Stromal cell of bone marrow (primary cell): ENCODE data around the gene NKIRAS2.

Experiments used
- DNase-seq: peaks from one replicate; pipeline ENCODE4 v3.0.0-alpha.2; 2012; ENCODE audit warnings: low read depth

Gene NKIRAS2

DNA sequence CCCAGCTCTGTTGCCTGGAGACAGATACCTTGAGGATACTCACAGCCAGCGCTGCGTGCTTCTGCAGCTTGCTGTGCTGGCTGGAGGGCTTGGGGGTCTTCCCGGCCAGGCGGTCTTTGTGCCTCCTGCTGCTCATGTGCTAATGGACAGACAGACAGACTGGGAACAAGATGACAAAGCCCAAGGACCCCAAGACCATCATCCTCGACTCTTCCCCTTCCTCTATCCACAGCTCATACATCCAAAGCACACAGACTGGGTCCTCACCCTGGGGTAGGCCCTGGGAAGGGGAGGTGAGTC lies 7.7 kb downstream of the NKIRAS2 start:
- no peak for DNase-seq

DNA sequence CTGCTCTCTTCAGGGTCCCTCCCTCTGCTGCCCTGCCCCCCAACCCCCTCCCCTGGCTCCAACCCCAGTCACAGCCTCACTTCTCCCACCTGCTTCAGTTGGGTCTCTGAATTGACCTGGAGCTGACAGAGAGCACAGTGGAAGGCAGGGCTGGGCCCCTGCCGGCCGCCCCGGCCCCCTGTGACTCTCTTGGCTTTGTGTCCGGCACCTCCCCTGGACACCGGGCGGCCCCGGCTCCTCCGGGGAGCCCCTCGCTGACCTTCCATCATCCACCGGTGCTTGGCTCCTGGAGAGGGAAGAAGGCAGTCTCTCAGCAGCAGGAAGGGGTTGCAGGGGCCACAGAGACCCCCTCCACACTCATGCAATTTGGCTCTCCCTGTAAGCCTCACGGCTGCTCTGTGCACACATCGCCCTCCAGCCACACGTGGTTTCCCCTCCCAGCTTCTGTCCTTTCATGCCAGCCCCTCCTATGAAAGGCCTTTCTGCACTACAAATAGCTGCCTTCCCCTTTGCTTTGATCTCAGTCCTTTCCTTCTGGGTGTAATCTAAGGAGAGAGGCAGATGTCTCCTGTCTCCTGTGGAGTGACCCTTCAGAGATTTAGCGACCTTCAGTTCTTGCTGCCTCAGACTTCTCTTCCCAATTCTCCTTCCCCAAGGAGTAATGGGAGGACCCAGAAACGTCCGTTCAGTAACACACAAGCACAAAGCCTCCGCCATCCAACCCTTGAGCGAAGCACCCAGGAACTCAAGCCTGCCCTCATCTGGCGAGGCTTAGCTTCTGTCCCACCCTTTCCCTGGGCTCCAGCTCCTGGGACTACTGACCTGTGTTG lies 8.3 kb downstream of the NKIRAS2 start:
- DNase-seq: no peak

DNA sequence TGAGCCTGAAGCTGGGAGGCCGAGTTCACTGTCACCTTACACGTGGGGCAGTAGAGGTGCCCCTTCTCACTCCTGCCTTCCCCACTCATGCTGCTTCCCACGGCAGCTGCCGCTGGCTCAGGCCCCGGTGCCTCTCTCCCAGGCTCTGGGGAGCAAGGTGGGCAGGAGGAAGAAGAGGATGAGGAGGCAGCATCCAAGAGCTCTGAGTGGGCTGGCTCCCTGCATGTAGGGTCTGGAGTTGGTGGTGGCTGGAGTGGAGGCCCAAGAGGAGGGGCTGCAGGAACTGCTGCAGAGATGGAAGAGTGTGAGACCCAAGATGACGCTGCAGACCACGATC lies 8.9 kb downstream of the NKIRAS2 start:
- DNase-seq: no peak

DNA sequence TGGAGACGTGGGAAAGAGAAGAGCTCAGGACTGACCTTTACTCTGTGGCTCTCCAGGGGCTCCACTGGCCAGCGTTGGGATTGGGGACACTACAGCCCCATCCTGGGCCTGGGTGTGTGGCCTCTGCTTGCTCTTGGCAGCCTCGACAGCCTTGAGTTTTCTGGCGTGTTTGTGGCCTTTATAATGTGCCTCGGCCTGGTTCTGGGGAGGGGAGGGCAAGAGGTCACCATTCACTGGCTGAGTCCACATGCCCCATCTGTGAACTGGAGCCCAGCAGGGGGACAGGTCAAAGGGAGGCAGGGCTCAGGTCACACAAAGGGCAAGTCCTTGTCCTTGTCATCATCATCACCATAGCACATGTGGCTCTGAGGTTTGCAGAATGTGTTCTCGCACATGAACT lies 11.7 kb downstream of the NKIRAS2 start:
- no peak for DNase-seq

DNA sequence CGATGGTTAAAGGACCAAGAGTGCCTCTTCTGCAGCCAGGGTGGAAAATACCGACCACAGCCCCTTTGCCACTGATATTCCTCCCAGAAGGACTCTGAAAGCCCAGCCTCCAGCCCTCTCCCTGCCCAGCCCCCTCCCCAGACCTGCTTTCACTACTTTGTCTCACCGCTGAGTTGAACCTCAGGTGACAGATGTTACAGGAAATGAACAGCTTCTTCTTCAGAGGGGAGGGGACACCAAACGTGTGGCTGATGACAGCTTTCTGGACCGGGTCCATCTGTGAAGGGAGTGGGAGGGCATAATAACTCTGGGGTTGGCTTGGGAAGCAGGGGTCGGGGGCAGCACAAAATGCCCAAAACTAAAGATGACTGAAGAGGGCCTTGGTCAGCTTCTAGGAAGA lies 14.2 kb downstream of the NKIRAS2 start:
- DNase-seq: no peak

DNA sequence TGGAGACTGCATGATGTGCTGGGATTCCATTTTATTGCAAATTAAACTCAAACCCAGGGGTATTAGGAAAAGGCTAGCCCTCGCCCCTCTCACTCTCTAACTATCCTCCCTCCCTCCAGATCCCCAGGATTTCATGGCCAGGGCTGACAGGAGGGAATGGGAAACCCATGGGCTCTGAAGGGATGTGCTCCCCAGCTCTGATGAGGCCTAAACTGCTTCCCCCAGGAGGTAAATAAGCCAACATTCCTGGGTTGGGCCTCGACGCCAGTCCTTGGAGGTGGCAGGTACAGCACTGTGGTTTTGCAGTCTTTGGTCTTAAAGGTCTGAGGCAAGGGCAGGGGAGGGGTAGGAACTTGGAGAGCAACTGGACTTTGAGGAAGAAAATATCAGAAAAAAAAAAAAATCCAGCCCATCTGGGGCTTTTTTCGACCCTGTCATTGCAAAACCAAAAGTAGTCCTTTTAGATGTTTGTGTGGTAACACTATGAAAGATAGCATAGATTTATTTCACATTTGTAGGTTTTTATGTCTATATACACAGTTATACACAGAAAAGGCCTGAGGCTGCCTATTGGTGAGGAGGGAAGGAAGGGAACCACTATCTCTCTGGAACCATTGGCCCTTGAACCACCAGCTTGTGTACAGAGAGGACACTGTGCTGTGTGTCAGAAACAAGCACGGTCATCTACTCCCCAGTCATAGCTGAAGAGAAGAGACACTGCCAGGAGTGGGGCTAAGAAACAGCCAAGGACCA lies 18.5 kb downstream of the NKIRAS2 start:
- no peak for DNase-seq

DNA sequence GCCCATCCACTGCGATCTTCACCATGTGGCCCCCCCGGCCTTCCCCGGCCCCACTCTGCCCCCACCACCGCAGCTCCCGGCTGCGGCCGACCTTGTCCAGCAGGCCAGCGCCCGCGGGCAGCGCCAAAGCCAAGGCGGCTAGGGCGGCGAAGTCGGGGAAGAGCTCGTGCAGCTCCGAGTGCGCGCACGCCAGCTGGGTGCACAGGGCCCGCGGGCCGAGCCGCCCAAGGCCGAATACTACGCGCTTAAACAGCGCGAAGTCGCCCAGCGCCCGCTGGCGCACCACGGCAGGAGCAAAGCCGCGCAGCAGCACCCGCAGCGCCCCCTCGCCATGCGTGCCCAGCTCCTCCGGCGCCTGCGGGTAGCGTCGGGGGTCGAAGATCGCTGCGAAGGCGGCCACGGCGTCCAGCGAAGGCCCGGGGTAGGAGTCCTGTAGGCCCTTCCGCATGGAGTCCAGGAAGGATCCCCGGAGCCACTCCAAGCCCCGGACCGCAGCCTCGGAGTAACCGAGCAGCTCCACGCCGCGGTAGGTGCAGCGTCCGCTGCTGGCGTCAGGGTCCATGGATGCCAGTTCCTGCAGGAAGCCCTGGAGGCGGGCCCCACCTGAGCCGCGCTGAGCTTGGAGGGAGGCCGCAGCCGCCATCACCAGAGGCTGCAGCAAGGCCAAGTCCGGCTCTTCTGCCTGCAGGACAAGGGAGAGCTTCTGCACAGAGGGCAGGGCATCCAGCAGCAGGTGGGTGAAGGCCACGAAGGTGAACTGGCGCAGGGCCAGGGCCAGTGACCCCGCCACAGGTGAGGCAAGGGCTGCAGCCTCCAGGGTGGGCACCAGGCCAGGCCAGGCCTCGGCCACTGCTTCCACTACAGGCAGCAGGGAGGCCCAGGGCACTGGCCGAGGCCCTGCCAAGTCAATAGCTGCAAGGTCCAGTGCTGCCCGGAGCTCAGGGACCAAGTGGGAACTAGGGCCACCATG lies 20.2 kb downstream of the NKIRAS2 start:
- no peak for DNase-seq

DNA sequence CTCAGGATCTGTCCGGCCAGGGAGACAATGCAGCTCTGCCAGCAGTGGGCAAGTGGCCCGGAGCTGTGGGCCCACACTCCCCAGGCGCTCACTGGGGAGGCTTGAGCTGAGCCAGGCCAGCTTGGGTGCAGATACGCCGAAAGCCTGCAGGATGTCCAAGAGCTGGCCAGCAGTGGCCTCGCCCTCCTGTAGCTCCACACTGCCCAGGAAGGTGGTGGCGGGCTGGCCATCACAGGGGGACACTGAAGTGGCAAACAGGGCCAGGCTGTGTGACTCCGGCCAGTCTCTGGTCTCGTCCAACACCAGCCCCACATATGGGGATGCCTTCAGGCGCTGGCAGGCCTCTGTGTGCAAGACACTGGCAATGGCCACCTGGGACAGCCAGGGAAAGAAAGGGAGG lies 20.9 kb downstream of the NKIRAS2 start:
- DNase-seq: no peak

DNA sequence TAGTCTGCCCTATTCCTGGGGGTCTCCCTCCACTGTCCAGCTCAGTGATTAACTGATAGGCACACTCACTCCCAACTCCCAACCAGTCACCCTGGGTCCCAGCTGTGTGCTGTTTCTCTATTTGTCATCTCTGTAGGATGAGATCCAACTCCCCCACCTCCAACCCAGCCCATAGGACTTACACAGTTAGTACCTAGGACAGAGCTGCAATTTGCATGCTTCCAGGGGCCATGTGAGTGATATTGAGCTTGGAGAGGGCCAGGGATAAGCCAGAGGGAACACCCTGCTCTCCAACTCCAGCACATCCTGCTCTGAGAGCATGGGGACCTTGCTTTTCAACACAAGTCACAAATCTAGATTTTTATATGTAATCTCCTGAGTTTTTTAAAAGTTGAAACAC lies 21.7 kb downstream of the NKIRAS2 start:
- no peak for DNase-seq

DNA sequence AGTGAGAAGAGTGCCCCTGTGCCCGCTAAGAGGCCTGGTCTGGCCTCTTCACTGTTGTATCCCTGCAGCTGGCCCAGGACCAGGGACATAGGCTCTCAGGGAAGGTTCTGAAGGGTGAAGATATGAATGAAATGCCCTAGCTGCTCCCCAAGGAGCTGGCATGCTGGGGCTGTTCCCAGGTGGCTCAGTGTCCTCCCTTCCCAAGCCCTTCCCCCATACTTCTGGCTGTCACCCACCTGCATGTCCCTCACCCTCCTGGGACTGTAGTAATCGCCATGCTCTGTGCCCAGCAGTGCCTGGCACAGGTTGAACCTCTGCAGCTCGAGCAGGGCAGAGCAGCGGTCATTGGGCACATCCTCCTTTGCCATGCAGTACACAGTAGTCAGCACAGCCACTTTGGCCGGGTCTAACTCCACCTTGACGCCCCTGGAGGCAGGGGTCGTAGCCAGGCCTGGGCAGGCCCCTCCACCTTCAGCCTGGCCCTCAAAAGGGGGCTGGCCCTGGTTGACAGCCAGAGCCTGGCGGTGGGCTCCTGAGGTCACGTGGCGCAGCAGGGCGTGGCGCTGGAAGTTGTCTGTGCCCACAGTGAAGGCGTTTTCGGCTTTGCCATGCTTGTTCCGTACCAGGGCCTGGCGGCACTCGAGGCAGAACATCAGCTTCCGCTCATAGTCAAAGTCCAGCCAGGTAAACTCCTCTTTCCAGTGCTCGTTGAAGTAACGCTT lies 22.9 kb downstream of the NKIRAS2 start:
- DNase-seq: no peak

DNA sequence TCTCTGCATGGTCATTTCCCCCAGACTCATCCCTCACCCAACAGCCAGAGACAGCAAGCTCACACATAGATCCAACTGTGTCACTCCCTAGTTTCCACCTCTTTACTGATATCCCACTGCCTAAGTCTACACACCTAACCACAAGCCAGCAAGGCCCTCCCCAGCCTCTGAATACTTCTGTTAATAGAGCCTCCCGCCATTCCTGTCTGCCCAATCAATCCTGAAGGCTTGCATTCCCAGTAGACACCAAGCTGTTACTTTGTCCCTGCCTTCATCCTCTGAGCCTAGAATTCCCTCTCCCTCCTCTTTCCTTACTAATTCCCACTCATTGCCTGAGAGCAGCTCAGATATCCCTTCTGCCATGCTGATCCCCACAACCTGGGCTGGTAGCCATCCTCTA lies 25.8 kb downstream of the NKIRAS2 start:
- DNase-seq: no peak

DNA sequence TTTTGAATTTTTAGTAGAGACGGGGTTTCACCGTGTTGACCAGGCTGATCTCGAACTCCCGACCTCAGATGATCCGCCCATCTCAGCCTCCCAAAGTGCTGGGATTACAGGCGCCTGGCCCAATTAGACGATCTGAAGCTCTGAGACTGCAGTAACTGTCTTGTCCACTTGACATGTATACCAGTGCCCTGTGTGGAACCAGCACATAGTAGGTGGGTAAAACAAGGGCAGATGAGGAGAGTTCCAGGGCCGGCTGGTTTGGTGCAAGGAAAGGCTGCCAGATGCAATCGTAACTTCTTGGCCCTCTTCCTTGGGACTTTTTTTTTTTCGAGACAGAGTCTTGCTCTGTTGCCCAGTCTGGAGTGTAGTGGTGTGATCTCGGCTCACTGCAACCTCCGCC lies 27.5 kb downstream of the NKIRAS2 start:
- no peak for DNase-seq

DNA sequence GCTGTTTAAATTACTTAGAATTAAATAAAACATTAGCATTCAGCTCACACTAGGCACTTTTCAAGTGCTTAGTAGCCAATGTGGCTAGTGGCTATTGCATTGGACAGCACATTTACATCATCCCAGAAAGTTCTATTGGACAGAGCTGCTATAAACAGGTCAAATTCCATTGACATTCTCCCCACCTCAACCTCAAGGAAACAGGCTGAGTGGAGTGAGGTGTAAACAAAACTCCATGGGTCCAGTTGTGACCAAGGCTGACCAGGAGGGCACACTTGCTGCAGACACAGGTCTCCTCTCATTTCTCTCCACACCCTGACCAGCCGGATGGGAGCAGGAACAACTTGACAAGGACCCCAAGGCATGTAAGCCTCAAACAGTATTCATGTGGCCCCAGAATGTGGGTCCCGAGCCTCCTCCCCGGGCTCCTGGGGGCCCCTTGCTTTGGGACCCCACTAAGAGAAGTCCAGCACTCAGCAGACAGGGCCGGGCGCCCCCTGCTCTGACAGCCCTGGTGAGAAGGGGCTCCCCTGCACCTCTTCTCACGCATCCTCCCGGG lies 30.0 kb downstream of the NKIRAS2 start:
- DNase-seq: no peak

DNA sequence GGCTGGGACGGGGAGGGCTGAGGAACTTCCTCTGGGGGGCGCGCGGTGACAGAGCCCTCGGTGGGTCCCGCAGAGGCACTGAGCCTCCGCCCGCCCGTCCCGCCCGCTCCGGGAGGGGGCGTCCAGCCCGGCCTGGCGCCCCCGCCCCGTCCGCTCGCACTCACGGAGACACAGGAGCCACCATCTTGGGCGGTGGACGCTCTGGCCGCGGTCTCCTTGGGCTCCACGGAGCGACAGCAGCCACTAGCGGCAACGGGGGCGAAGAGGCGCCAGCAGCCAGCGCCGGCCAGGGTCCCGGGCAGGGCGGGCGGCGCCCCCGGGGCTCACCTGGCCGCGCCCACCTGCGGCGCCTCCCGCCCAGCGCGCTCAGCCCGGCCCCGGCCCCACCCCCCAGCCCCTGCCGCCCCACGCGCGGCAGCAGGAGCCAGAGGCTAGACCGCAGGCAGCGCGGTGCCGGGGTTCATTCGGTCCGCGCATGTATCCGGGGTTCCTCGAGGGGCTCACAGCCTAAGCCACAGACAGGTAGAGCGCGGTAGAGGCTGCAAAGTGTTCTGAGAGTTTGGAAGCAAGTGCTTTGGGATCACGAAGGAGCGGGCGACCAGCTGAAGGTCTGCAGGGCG lies 30.6 kb downstream of the NKIRAS2 start, which contains the start of gene C17orf113:
TSS of gene C17orf113 (minus strand) at position 209 of the 620 bp plus-strand sequence. CDS start 7,225 bp downstream, outside the sequence.
- peak; percentile 13 for DNase-seq

DNA sequence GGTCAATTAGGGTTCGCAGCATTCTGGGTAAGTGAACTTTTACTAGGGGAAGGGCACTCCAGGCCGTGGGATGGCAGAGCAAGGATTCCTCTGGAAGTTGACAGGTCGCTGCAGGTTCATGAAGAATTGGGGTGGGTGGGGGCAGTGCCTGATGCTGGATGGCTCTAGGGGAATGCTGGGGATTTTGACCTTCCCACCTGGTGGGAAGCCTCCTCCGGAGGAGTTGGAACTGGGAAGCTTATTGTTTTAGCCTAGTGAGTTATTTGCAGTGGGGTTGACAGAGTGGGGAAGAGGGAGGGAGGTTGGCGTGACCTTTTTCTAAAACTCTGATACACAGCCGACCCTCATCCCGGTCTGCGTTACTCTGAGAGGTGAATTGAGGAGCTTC lies 31.1 kb downstream of the NKIRAS2 start:
- DNase-seq: no peak

DNA sequence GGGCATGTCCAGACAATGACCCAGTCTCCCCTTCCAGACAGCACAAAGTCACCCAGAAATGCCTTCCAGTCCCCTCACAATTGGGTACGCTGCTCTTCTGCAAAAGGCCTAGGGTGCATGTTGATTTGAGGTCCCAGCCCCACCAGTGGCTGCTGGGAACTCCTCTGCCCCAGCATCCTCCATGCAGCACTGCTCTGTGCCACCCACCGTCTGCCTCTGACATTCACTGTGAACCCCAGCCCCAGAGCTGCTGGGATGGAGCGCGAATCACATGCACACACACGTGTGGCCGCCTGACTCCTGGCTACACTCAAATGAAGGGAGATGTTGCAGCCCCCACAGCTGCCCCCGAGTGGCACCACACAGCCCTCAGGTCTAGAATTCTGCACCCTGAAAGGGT lies 31.8 kb downstream of the NKIRAS2 start:
- no peak for DNase-seq

DNA sequence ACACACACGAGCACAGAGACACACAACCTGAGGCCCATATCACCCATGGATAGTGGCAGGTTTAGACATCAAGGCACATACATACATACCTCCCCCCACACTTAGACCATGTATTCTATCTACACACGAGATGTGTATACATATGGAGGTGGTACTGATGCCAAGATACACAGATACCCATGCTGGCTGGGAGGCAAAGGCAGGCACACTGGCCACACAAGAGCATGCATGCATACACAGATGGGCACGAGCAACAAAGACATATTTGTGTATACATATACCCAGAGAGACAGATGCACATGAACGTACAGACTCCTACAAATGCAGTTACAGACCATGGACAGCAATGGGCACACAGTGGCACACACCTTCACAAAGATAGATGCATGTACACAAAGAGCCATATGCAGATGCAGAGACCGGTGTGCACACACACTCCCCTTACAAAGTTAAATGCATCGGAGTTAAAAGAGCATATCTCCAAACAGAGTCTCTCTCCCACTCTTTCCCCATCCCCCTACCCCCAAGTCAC lies 32.5 kb downstream of the NKIRAS2 start:
- no peak for DNase-seq

DNA sequence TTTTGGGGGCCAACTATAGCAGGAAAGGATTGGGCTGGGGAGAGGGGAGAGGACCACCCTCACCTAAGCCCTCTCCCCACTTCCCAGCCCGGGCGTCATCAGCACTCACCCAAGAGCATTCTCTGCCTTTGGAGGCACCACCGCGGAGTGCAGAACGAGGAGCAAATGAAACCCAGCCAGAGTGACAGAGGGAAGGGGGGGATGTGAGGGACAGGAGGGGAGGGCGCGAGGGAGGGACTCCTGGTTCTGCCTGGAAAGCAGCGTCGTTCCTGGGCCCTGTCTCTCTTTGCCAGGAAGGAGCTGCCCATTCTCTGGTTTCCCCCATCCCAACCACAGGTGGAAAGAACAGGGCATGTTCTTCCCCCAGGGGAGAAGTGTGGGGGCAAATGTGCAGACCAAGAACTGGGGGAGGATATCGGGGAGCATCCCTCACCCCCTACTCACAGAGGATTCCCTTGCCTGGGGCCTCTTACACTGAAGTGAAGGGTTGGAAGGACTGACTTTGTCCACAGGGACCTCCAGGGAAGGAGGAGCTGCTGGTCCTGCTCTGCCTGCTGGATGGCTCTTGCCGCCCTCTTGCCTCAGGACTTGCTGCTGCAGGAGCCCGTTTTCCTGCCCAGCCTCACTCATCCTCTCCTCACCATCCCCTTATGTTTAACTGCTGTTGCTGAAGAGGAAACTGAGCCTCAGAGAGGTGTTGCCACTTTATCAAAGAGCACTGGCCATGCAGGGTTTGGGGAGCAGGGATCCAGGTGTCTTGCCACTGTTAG lies 34.0 kb downstream of the NKIRAS2 start:
- no peak for DNase-seq

DNA sequence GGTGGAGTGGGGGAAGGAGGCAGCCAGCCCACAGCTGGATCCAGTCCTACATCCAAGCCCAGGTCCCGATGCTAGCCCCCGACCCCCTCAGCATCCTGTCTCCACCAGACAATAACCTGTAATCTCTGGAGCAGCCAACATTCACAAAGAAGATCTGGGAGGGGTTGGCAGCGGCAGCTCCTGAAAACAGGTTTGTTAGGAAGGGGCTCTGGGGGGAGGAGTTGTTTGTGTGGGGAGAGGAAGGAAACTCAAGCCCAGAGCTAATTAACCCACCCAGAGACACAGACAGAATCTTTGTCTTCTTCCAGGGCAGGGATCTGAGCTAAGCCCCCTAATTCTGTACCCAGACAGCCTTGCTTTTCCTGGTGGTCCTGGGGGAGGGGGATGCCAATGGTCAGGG lies 35.1 kb downstream of the NKIRAS2 start:
- DNase-seq: no peak

DNA sequence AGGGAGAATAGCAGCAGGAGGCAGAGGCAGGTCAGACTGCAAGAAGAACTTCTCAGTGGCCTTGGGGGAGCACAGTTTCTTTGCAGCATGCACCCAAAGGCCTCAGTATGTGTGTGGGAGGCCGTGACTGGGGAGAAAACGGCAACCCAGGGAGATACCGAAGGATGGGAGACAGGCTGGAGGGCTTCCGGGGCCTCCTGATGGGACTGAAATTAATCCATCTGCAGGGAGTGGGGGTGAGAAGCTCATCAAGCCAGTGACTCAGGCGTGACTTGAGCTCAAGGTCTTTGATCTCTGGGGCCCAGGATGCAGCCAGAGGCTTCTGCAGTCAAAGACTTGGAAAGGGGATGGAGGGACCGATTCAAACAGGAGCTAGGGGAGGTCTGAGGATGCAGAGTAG lies 35.6 kb downstream of the NKIRAS2 start:
- no peak for DNase-seq
